Aorta (tissue), 5 donors: ENCODE data around the gene ACAP2. TPM values are rescaled to one million over a fixed set of nuclear protein-coding genes. Genes with fewer than 3 reads are reported as not detected.
A peak's percentile ranks its signal among the peaks of the same experiment; 100 is the strongest.

Source experiments
- ATAC-seq: fragments of 200-7000 bp; cut with Tn5 transposase; one replicate; pipeline ENCODE4 v1.9.1; 2022; ENCODE audit warnings: moderate library complexity; ENCODE audit not compliant: low FRiP score
- DNase-seq, 2 donors: peaks; one replicate each; pipeline ENCODE4 v3.0.0-alpha.2; 2020
- H3K27ac ChIP-seq, 2 donors: one replicate each; pipeline ENCODE4 v1.5.1; 2013; ENCODE audit warnings: low read length in 2 of 2, mild to moderate bottlenecking in 2 of 2, moderate library complexity in 2 of 2, control low read depth in 1 of 2, inconsistent platforms in 1 of 2, low read depth in 1 of 2
- H3K27me3 ChIP-seq, 2 donors: one replicate each; pipeline ENCODE4 v1.6.1; 2013; ENCODE audit warnings: control low read depth in 1 of 2, low read length in 1 of 2, mild to moderate bottlenecking in 1 of 2, moderate library complexity in 1 of 2; ENCODE audit not compliant: insufficient read depth in 2 of 2, control insufficient read depth in 1 of 2
- H3K36me3 ChIP-seq, 2 donors: one replicate each; pipeline ENCODE4 v1.6.1; 2013; ENCODE audit warnings: control low read depth in 1 of 2, low read length in 1 of 2, mild to moderate bottlenecking in 1 of 2; ENCODE audit not compliant: insufficient read depth in 2 of 2, control insufficient read depth in 1 of 2
- H3K4me1 ChIP-seq, 2 donors: one replicate each; pipeline ENCODE4 v1.6.1; 2013; ENCODE audit warnings: low read length in 2 of 2, control low read depth in 1 of 2, mild to moderate bottlenecking in 1 of 2, moderate library complexity in 1 of 2; ENCODE audit not compliant: insufficient read depth in 2 of 2, control insufficient read depth in 1 of 2
- H3K4me3 ChIP-seq, 2 donors: one replicate each; pipeline ENCODE4 v1.5.1; 2013; ENCODE audit warnings: low read length in 2 of 2, control low read depth in 1 of 2, mild to moderate bottlenecking in 1 of 2
- H3K9me3 ChIP-seq: one replicate; pipeline ENCODE4 v1.6.1; 2013; ENCODE audit warnings: mild to moderate bottlenecking, low read length; ENCODE audit not compliant: control insufficient read depth
- WGBS, 2 donors: extraction: QIAGEN DNeasy Blood & Tissue Kit; methylation state at CpG; one replicate each; pipeline ENCODE4 v1.1.7; 2013; 5-methylcytosine and 5-hydroxymethylcytosine counted together
- intact Hi-C, 2 donors: fragments of 100-400 bp; cut with DNase I; formaldehyde crosslinking; loops; one replicate each; pipeline versions ENCODE4 v1.14.2 to v1.15.0; 2022
- polyA plus RNA-seq, 2 donors: library from polyadenylated mRNA; stranded (reverse); fragments of 200-250 nt; gene quantifications; one replicate each; pipeline ENCODE4 v1.2.3, GENCODE V29; 2013
- total RNA-seq, 2 donors: library from RNA; stranded (reverse); fragmentation: NEBNext Ultra II Directional; extraction: Animal tissue kit (Norgen Biotek cat#: 25700); gene quantifications; one replicate each; pipeline ENCODE4 v1.2.1, GENCODE V29; 2021
- donor health status: healthy with polysubstance abuse.
- donor health status: Bipolar disorder and iron deficiency.
- donor health status: DM: no; HTN: no; CAD: no.
- donor health status: DM: no; HTN: no; CAD: no.
- donor health status: DM: yes; HTN: yes; CAD: no.

ACAP2 gene
- total and polyA plus RNA-seq, 4 donors: 6.5 to 70.3 (median 24.3) TPM

GRCh38 chr3:195227871-195228270, 214.9 kb downstream of the ACAP2 start:
- no peaks in the 10 kb centered on the region for H3K9me3 ChIP-seq
- no peaks in the 10 kb centered on the region for H3K36me3 ChIP-seq
- H3K4me1 ChIP-seq: no peaks in the 10 kb centered on the region
- no peak overlapping the region for H3K4me3 ChIP-seq
- intact Hi-C loops: no loop called here
- WGBS, 2 donors: 94 to 95% methylated on average over 6 of the region's 6 CpGs
- H3K27ac ChIP-seq: no peak overlapping the region
- ATAC-seq (no peak), DNase-seq (peak in 1 of 2 donors; percentile 55)
- no peaks in the 10 kb centered on the region for H3K27me3 ChIP-seq

- ATAC-seq: peak; percentile 24
- Histone ChIP-seq H3K36me3 (no peaks in the 10 kb centered on the region), H3K9me3 (no peaks in the 10 kb centered on the region), H3K4me1 (no peaks in the 10 kb centered on the region), H3K27ac (no peak overlapping the region), H3K27me3 (no peaks in the 10 kb centered on the region), H3K4me3 (no peak overlapping the region)
- 87 to 89% methylated on average over 9 of the region's 9 CpGs for WGBS, 2 donors
- DNase-seq: peak in 1 of 2 donors; percentile 39
- intact Hi-C loops: no loop called here
Observed at GRCh38 chr3:195226900-195227447, 215.8 kb downstream of the ACAP2 start.

- ATAC-seq (no peak), DNase-seq (peak in 1 of 2 donors; percentile 6)
- Histone ChIP-seq H3K27ac (no peak overlapping the region), H3K4me3 (no peak overlapping the region), H3K9me3 (no peaks in the 10 kb centered on the region), H3K36me3 (no peaks in the 10 kb centered on the region), H3K27me3 (no peaks in the 10 kb centered on the region), H3K4me1 (no peaks in the 10 kb centered on the region)
- intact Hi-C loops: no loop called here
- WGBS, 2 donors: 97 to 98% methylated on average over 7 of the region's 7 CpGs
Observed at GRCh38 chr3:195226445-195226844, 216.4 kb downstream of the ACAP2 start.

GRCh38 chr3:195224980-195225580, 217.7 kb downstream of the ACAP2 start:
- DNase-seq: peak in 1 of 2 donors; percentile 63
- Histone ChIP-seq H3K27ac (peak overlapping the region in 1 of 2 donors; percentile 95), H3K4me1 (no peaks in the 10 kb centered on the region), H3K36me3 (no peaks in the 10 kb centered on the region), H3K27me3 (no peaks in the 10 kb centered on the region), H3K9me3 (no peaks in the 10 kb centered on the region), H3K4me3 (no peak overlapping the region)
- 97 to 98% methylated on average over 3 of the region's 3 CpGs for WGBS, 2 donors
- no peak for ATAC-seq
- intact Hi-C loops: loop anchor here in 1 of 2 donors (5.0 kb wide), 1 partner anchor 73 kb away; no protein-coding TSS in a partner anchor

Other genes starting within 250 kb of the ACAP2 start
- 10 to 100 TPM in 1 of 2 donors, 1 to 10 TPM in 1; 8.6 to 15.0 TPM for gene XXYLT1, start 171.9 kb downstream of the ACAP2 start, total RNA-seq
- gene XXYLT1, start 171.9 kb downstream of the ACAP2 start, polyA plus RNA-seq: 1 to 10 TPM; 2.3 to 5.2 TPM
- gene PPP1R2, start 100.3 kb upstream of the ACAP2 start, total RNA-seq: 10 to 100 TPM; 53.0 to 55.4 TPM
- gene PPP1R2, start 100.3 kb upstream of the ACAP2 start, polyA plus RNA-seq: 10 to 100 TPM; 31.3 to 50.0 TPM
- gene APOD, start 140.9 kb upstream of the ACAP2 start, total RNA-seq: 100 to 1,000 TPM; 301 to 596 TPM
- 10 to 100 TPM in 1 of 2 donors, 1 to 10 TPM in 1; 6.4 to 17.3 TPM for gene APOD, start 140.9 kb upstream of the ACAP2 start, polyA plus RNA-seq